Keratinocyte (primary cell): ENCODE data around the gene ENTPD7.

Source experiments
- CTCF ChIP-seq, 3 experiments: IDR thresholded peaks in 1 of 3; conservative IDR thresholded peaks in 1 of 3; optimal IDR thresholded peaks in 1 of 3; 2 replicates in 2 of 3; 3 replicates in 1 of 3; pipeline versions ENCODE3 to v1.5.1; 2011; ENCODE audit warnings: low read length in 3 of 3, mild to moderate bottlenecking in 3 of 3, moderate library complexity in 2 of 3, control low read depth in 1 of 3, inconsistent platforms in 1 of 3; ENCODE audit not compliant: insufficient read depth in 2 of 3; ENCODE audit errors: extremely low read depth in 1 of 3
- EZH2 ChIP-seq: IDR thresholded peaks from one replicate; pipeline ENCODE4 v1.6.1; 2012; ENCODE audit warnings: inconsistent platforms, mild to moderate bottlenecking, low read length, moderate library complexity

DNA sequence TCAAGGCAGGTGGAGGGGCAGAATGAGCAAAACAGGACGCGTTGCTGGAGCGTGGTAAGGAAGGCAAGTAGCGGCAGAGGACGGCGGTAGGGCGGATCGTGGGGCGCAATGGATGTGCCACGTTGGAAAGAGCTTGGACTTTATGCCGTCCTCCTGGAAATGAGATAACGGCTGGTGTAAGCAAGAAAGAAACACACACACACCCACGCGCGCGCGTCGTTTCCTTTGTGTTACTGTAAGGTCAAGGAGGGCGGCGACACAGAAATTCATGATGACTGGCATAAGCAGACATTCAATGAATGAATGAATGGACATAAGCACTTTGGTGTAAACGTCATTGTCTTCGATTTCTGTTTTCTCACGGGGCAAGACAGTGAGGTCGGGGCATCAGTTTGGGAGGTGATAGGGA is 683 bp upstream of the ENTPD7 start:
- no peak for TF ChIP-seq EZH2
- TF ChIP-seq CTCF (optimal IDR thresholded peaks at IDR 0.05 in 1 of 3, IDR thresholded peaks at IDR 0.05 in 1 of 3, conservative IDR thresholded peaks at IDR 0.05 in 1 of 3; ENCODE audit: extremely low read depth in 1 of 3, insufficient read depth in 2 of 3, low read length in 3 of 3): no peak
